HCT116 (cell line): ENCODE results near the gene SLC25A33. TPM values are rescaled to one million over a fixed set of nuclear protein-coding genes. Genes with fewer than 3 reads are reported as not detected.
A peak's percentile ranks its signal among the peaks of the same experiment; 100 is the strongest.

Experiments used
- ATAC-seq: fragments of 200-7000 bp; cut with Tn5 transposase; 2 replicates; pipeline ENCODE4 v1.9.1; 2020; ENCODE audit warnings: mild to moderate bottlenecking, moderate library complexity
- BruUV-seq: library from RNA; stranded (reverse); fragments of 400-500 nt; replicated peaks from 2 replicates; lab custom pipeline; 2021; lab: Mats Ljungman, UMichigan
- CTCF ChIA-PET: fragments of 300-600 bp; sonication (Branson Sonifier 250); formaldehyde crosslinking; loops from one replicate; lab custom pipeline; 2021; ENCODE audit warnings: antibody characterized with exemption; lab: Charles Lee
- POLR2A ChIA-PET: fragments of 300-600, 350-600 bp; sonication (Branson Sonifier 250); formaldehyde crosslinking; loops from one replicate; lab custom pipeline; 2021; ENCODE audit warnings: antibody characterized with exemption; lab: Charles Lee
- RAD21 ChIA-PET, 2 experiments: fragments of 300-600 bp; sonication (Branson Sonifier 250); formaldehyde crosslinking; loops; one replicate each; lab custom pipeline; 2023; ENCODE audit warnings: low total read pairs in 2 of 2; ENCODE audit not compliant: uncharacterized antibody in 2 of 2, unreplicated experiment in 2 of 2, low non-redundant PET in 1 of 2; lab: Charles Lee
- DNase-seq: peaks from one replicate; pipeline ENCODE4 v3.0.0-alpha.2; 2010; ENCODE audit warnings: low read depth, low spot score
- H2AFZ ChIP-seq: fragments of 200-600 bp; shearing (Covaris generic), sonication (generic); 2 replicates; pipeline ENCODE4 v1.6.1; 2017; ENCODE audit warnings: low read depth, mixed run types, mixed read lengths, antibody characterized with exemption, low read length; ENCODE audit not compliant: poor library complexity, severe bottlenecking
- H3K27ac ChIP-seq: 2 replicates; pipeline ENCODE4 v1.5.1; 2012; ENCODE audit warnings: low read depth, low read length
- H3K27me3 ChIP-seq: fragments of 200-600 bp; sonication (generic); 2 replicates; pipeline ENCODE4 v1.6.1; 2016; ENCODE audit warnings: mixed run types, low read length, mixed read lengths; ENCODE audit not compliant: insufficient read depth
- H3K36me3 ChIP-seq, 2 experiments: fragments of 200-500 bp in 1 of 2; fragments of 200-600 bp in 1 of 2; sonication (Bioruptor generic) in 1 of 2; sonication (generic) in 1 of 2; 2 replicates each; pipeline versions ENCODE4 v1.5.1 to v1.6.1; 2014 to 2016; ENCODE audit warnings: low read length in 2 of 2, inconsistent platforms in 1 of 2, mixed read lengths in 1 of 2, mixed run types in 1 of 2; ENCODE audit not compliant: insufficient read depth in 2 of 2, control insufficient read depth in 1 of 2
- H3K4me1 ChIP-seq, 2 experiments: fragments of 200-600 bp in 1 of 2; sonication (generic) in 1 of 2; 2 replicates each; pipeline versions ENCODE4 v1.5.1 to v1.6.1; 2012 to 2017; ENCODE audit warnings: low read length in 2 of 2, inconsistent platforms in 1 of 2, mild to moderate bottlenecking in 1 of 2, mixed read lengths in 1 of 2, mixed run types in 1 of 2, moderate library complexity in 1 of 2; ENCODE audit not compliant: insufficient read depth in 2 of 2, control insufficient read depth in 1 of 2
- H3K4me2 ChIP-seq: fragments of 200-600 bp; sonication (generic); 2 replicates; pipeline ENCODE4 v1.6.1; 2017; ENCODE audit warnings: mixed run types, low read length, mixed read lengths
- H3K4me3 ChIP-seq, 2 experiments: fragments of 200-600 bp in 1 of 2; sonication (generic) in 1 of 2; replicated peaks in 1 of 2; 2 replicates each; pipeline ENCODE4 v1.5.1; 2011 to 2016; ENCODE audit warnings: low read length in 2 of 2, control low read depth in 1 of 2, low read depth in 1 of 2, mild to moderate bottlenecking in 1 of 2, mixed read lengths in 1 of 2, mixed run types in 1 of 2
- H3K79me2 ChIP-seq: fragments of 200-600 bp; sonication (generic); 2 replicates; pipeline ENCODE4 v1.6.1; 2017; ENCODE audit warnings: mild to moderate bottlenecking, mixed run types, low read length, moderate library complexity, mixed read lengths; ENCODE audit not compliant: insufficient read depth
- H3K9ac ChIP-seq: fragments of 200-600 bp; sonication (generic); 2 replicates; pipeline ENCODE4 v1.6.1; 2016; ENCODE audit warnings: low read length, mixed read lengths
- H3K9me2 ChIP-seq: fragments of 200-600 bp; sonication (generic), shearing (Covaris generic); 2 replicates; pipeline ENCODE4 v1.6.1; 2017; ENCODE audit warnings: mixed run types, mild to moderate bottlenecking, moderate library complexity; ENCODE audit not compliant: insufficient read depth
- H3K9me3 ChIP-seq, 2 experiments: fragments of 200-500 bp in 1 of 2; fragments of 200-600 bp in 1 of 2; sonication (Bioruptor generic) in 1 of 2; sonication (generic) in 1 of 2; 2 replicates each; pipeline ENCODE4 v1.6.1; 2014 to 2017; ENCODE audit warnings: low read length in 2 of 2, mixed read lengths in 2 of 2, inconsistent platforms in 1 of 2, low read depth in 1 of 2, mild to moderate bottlenecking in 1 of 2, mixed run types in 1 of 2, moderate library complexity in 1 of 2; ENCODE audit not compliant: control insufficient read depth in 1 of 2, insufficient read depth in 1 of 2
- H4K20me1 ChIP-seq: fragments of 200-600 bp; sonication (generic), shearing (Covaris generic); 2 replicates; pipeline ENCODE4 v1.6.1; 2017; ENCODE audit warnings: mixed run types, mild to moderate bottlenecking, moderate library complexity; ENCODE audit not compliant: insufficient read depth
- CBX3 ChIP-seq: IDR thresholded peaks from 2 replicates; pipeline ENCODE4 v1.6.1; 2012; ENCODE audit warnings: low read depth
- CEBPB ChIP-seq: IDR thresholded peaks from 2 replicates; pipeline ENCODE4 v1.6.1; 2012; ENCODE audit warnings: low read depth
- EGR1 ChIP-seq: IDR thresholded peaks from 2 replicates; pipeline ENCODE4 v1.6.1; 2012; ENCODE audit warnings: low read depth
- ELF1 ChIP-seq: IDR thresholded peaks from 2 replicates; pipeline ENCODE4 v1.6.1; 2012; ENCODE audit warnings: low read depth, borderline replicate concordance
- FOSL1 ChIP-seq: IDR thresholded peaks from 2 replicates; pipeline ENCODE4 v1.6.1; 2012; ENCODE audit warnings: low read depth
- JUND ChIP-seq: IDR thresholded peaks from 2 replicates; pipeline ENCODE4 v1.6.1; 2012
- POLR2A ChIP-seq: IDR thresholded peaks from 2 replicates; pipeline ENCODE4 v1.7.0; 2011; ENCODE audit warnings: borderline replicate concordance; ENCODE audit not compliant: insufficient read depth, insufficient read length; ENCODE audit errors: extremely low read depth
- POLR2AphosphoS5 ChIP-seq: IDR thresholded peaks from 2 replicates; pipeline ENCODE4 v1.6.1; 2011; ENCODE audit warnings: mild to moderate bottlenecking, low read depth, low read length, moderate library complexity
- RAD21 ChIP-seq: IDR thresholded peaks from 2 replicates; pipeline ENCODE4 v1.6.1; 2012; ENCODE audit warnings: low read depth, mild to moderate bottlenecking
- SIN3A ChIP-seq: IDR thresholded peaks from 2 replicates; pipeline ENCODE4 v1.6.1; 2012; ENCODE audit warnings: low read depth
- SP1 ChIP-seq: IDR thresholded peaks from 2 replicates; pipeline ENCODE4 v1.6.1; 2012; ENCODE audit warnings: low read depth
- SRF ChIP-seq: IDR thresholded peaks from 2 replicates; pipeline ENCODE4 v1.6.1; 2012; ENCODE audit warnings: low read depth
- TCF7L2 ChIP-seq: IDR thresholded peaks from 2 replicates; pipeline ENCODE4 v1.7.0; 2011; ENCODE audit warnings: borderline replicate concordance, inconsistent platforms; ENCODE audit not compliant: insufficient read depth, insufficient read length; ENCODE audit errors: extremely low read depth
- YY1 ChIP-seq: IDR thresholded peaks from 2 replicates; pipeline ENCODE4 v1.6.1; 2011; ENCODE audit warnings: low read length, low read depth, moderate library complexity, mild to moderate bottlenecking; ENCODE audit not compliant: insufficient replicate concordance; ENCODE audit errors: extremely low read depth
- ZFX ChIP-seq: fragments of 450-650 bp; IDR thresholded peaks from 2 replicates; pipeline ENCODE4 v1.6.1; 2017
- ZNF274 ChIP-seq: fragments of 200-500 bp; sonication (Bioruptor generic); IDR thresholded peaks from 2 replicates; pipeline ENCODE4 v1.6.1; 2014; ENCODE audit warnings: mild to moderate bottlenecking, low read depth, low read length, inconsistent platforms
- intact Hi-C: fragments of 100-400 bp; cut with micrococcal nuclease; formaldehyde crosslinking; loops from 2 replicates; pipeline ENCODE4 v1.10.0; 2022
- total RNA-seq: library from RNA; stranded (reverse); gene quantifications from one replicate; pipeline ENCODE4 v1.2.1, GENCODE V29; 2021; ENCODE audit not compliant: unreplicated experiment
- TF ChIP-seq, protein P1 (sequence below), 3 experiments: fragments of 200-600 bp in 1 of 3; sonication (generic) in 1 of 3; IDR thresholded peaks in 2 of 3; conservative IDR thresholded peaks in 1 of 3; 2 replicates each; pipeline ENCODE4 v1.5.1; 2012 to 2017; ENCODE audit warnings: low read depth in 2 of 3, low read length in 2 of 3, antibody characterized with exemption in 1 of 3, borderline replicate concordance in 1 of 3, control low read depth in 1 of 3, mild to moderate bottlenecking in 1 of 3, mixed read lengths in 1 of 3, mixed run types in 1 of 3, moderate library complexity in 1 of 3; ENCODE audit not compliant: insufficient read depth in 1 of 3
- TF ChIP-seq, protein P2 (sequence below): IDR thresholded peaks from 2 replicates; pipeline ENCODE4 v1.6.1; 2012; ENCODE audit warnings: low read depth

The SLC25A33 gene
- total RNA-seq, 1 experiment from 2014 or later, result 9.8 TPM

DNA sequence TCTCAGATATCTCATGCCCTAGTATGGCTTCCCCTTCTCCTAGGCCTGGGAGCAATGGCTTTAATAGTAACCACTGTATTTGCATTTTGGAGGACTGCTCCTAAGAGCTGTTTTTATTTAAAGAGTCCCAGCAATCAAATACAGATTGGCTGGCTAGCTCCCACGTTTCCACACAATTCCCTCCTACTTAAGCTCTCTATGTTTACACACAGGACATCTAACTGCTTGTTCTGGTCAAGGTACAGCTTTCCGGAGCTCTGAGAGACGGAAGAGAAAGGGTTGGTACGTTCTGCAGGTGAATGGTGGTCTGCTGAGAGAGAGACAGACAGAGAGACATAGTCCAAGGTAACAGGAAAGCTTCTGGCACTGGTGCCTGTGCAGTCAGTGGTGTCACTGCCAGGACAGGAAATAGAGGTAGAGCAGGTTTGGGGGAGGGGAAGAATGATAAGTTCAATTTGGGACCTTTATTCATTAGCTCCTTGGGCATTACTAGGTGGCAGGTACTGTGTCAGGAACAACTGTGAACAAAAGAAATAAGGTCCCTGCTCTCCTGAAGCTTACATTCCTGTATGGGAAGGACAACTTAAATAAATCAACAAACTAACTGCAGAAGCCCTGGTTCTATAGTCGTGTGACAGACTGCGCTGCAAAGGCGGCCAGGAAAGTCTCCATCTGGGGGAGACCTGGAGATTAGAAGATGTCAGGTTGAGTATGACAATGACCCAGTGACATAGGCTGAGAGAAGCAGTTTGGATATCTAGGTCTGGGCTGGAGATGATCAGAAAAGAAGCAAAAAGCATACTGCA lies 1.2 kb upstream of the SLC25A33 start (continued):
- TF ChIP-seq, protein P1, sequence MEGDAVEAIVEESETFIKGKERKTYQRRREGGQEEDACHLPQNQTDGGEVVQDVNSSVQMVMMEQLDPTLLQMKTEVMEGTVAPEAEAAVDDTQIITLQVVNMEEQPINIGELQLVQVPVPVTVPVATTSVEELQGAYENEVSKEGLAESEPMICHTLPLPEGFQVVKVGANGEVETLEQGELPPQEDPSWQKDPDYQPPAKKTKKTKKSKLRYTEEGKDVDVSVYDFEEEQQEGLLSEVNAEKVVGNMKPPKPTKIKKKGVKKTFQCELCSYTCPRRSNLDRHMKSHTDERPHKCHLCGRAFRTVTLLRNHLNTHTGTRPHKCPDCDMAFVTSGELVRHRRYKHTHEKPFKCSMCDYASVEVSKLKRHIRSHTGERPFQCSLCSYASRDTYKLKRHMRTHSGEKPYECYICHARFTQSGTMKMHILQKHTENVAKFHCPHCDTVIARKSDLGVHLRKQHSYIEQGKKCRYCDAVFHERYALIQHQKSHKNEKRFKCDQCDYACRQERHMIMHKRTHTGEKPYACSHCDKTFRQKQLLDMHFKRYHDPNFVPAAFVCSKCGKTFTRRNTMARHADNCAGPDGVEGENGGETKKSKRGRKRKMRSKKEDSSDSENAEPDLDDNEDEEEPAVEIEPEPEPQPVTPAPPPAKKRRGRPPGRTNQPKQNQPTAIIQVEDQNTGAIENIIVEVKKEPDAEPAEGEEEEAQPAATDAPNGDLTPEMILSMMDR (IDR thresholded peaks at IDR 0.05 in 2 of 3, conservative IDR thresholded peaks at IDR 0.05 in 1 of 3; ENCODE audit: borderline replicate concordance in 1 of 3, insufficient read depth in 1 of 3, low read depth in 2 of 3, low read length in 2 of 3), result no peak
- TF ChIP-seq ZNF274, result no peak
- TF ChIP-seq EGR1, result no peak
- TF ChIP-seq YY1, result no peak
- no peak for TF ChIP-seq FOSL1
- no peak for TF ChIP-seq ZFX
- TF ChIP-seq RAD21, result no peak
- TF ChIP-seq TCF7L2, result no peak
- TF ChIP-seq JUND, result no peak

DNA sequence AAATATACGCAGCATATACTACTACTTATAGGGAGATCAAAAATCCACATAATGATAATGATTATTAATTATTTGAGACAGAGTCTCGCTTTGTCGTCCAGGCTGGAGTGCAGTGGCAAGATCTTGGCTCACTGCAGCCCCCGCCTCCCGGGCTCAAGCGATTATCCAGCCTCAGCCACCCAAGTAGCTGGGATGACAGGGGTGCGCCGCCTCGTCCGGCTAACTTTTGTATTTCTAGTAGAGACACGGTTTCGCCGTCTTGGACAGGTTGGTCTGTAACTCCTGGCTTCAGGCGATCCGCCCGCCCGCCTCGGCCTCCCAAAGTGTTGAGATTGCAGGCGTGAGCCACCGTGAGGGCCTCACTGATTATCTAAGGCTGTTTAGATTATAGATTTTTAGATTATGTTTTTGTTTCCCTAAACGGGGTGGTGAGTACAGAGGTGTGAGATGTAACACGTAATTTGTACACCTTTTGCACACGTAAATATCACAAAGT lies 548 bp upstream of the SLC25A33 start:
- Histone ChIP-seq H3K9ac (peak overlapping the region; percentile 29; the same call in 1 of the 2 replicates), H3K9me2 (no peaks in the 10 kb centered on the region), H3K27me3 (no peaks in the 10 kb centered on the region), H3K9me3 (no peaks in the 10 kb centered on the region), H3K79me2 (peaks cover 41% of the 10 kb centered on the region), H3K4me1 (peaks cover 21 to 42% of the 10 kb centered on the region in 2 experiments), H4K20me1 (peaks cover 4% of the 10 kb centered on the region; the same call in 1 of the 2 replicates), H2AFZ (no peak overlapping the region), H3K27ac (peak overlapping the region; percentile 56), H3K4me2 (peak overlapping the region; percentile 44), H3K36me3 (no peaks in the 10 kb centered on the region), H3K4me3 (no peak overlapping the region)
- no peak for DNase-seq
- intact Hi-C loops, result no loop called here
- ChIA-PET CTCF (interaction anchor here (0.6 kb wide), 1 partner anchor 23 kb away, joined by 3 read pairs; no protein-coding TSS in a partner anchor), RAD21 (no interaction called here), POLR2A (interaction anchor here (0.9 kb wide), 1 partner anchor 15 kb away, joined by 3 read pairs; no protein-coding TSS in a partner anchor)
- TF ChIP-seq RAD21, result no peak
- TF ChIP-seq SIN3A, result no peak
- TF ChIP-seq POLR2AphosphoS5, result no peak
- no peak for TF ChIP-seq SP1
- TF ChIP-seq ELF1, result no peak
- TF ChIP-seq ZFX, result no peak
- TF ChIP-seq POLR2A, result no peak
- no peak; the same call in 1 of the 2 replicates for TF ChIP-seq CBX3
- no peak for TF ChIP-seq TCF7L2
- TF ChIP-seq, protein P2, sequence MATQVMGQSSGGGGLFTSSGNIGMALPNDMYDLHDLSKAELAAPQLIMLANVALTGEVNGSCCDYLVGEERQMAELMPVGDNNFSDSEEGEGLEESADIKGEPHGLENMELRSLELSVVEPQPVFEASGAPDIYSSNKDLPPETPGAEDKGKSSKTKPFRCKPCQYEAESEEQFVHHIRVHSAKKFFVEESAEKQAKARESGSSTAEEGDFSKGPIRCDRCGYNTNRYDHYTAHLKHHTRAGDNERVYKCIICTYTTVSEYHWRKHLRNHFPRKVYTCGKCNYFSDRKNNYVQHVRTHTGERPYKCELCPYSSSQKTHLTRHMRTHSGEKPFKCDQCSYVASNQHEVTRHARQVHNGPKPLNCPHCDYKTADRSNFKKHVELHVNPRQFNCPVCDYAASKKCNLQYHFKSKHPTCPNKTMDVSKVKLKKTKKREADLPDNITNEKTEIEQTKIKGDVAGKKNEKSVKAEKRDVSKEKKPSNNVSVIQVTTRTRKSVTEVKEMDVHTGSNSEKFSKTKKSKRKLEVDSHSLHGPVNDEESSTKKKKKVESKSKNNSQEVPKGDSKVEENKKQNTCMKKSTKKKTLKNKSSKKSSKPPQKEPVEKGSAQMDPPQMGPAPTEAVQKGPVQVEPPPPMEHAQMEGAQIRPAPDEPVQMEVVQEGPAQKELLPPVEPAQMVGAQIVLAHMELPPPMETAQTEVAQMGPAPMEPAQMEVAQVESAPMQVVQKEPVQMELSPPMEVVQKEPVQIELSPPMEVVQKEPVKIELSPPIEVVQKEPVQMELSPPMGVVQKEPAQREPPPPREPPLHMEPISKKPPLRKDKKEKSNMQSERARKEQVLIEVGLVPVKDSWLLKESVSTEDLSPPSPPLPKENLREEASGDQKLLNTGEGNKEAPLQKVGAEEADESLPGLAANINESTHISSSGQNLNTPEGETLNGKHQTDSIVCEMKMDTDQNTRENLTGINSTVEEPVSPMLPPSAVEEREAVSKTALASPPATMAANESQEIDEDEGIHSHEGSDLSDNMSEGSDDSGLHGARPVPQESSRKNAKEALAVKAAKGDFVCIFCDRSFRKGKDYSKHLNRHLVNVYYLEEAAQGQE, result no peak
- TF ChIP-seq JUND, result no peak
- no peak for TF ChIP-seq FOSL1
- TF ChIP-seq SRF, result no peak
- no peak for TF ChIP-seq ZNF274
- TF ChIP-seq YY1, result no peak
- no peak for TF ChIP-seq CEBPB
- TSS peak; percentile 81 for BruUV-seq
- 0 out of 2 replicates have a peak, but pooled peaks have one; percentile 0 for ATAC-seq
